Measurements from ENCODE around the gene CR1.

DNA sequence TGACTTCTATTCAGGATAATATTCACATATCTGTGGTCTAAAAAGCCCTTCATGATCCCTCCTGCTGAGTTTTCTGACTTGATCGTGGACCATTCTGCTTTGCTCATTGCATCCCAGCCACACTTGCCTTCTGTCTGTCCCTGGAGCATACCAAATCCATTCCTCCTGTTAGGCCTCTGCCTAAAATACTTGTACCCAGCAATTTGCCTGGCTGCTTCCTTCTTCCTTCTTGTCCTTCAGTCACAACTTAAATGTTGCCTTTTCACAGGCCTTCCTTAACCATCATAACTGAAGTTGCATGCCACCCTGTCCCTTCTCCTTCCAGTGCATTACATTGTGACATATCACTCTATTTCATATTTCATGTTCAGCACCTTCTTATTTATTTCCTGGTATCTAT lies 37.5 kb upstream of the CR1 start:
- TF ChIP-seq, protein P1, sequence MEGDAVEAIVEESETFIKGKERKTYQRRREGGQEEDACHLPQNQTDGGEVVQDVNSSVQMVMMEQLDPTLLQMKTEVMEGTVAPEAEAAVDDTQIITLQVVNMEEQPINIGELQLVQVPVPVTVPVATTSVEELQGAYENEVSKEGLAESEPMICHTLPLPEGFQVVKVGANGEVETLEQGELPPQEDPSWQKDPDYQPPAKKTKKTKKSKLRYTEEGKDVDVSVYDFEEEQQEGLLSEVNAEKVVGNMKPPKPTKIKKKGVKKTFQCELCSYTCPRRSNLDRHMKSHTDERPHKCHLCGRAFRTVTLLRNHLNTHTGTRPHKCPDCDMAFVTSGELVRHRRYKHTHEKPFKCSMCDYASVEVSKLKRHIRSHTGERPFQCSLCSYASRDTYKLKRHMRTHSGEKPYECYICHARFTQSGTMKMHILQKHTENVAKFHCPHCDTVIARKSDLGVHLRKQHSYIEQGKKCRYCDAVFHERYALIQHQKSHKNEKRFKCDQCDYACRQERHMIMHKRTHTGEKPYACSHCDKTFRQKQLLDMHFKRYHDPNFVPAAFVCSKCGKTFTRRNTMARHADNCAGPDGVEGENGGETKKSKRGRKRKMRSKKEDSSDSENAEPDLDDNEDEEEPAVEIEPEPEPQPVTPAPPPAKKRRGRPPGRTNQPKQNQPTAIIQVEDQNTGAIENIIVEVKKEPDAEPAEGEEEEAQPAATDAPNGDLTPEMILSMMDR (IDR thresholded peaks at IDR 0.05) = no peak
- TF ChIP-seq EP300 (IDR thresholded peaks at IDR 0.05) (no peak), POLR2A (IDR thresholded peaks at IDR 0.05) (no peak), POLR2AphosphoS5 (IDR thresholded peaks at IDR 0.05) (no peak)
